Loucy (cell line): ENCODE data around the gene SLC16A10.

Source experiments
- H2AFZ ChIP-seq: fragments of 200-600 bp; sonication (generic); 2 replicates; pipeline ENCODE4 v1.6.0; 2016; ENCODE audit warnings: antibody characterized with exemption, mild to moderate bottlenecking, low read length, moderate library complexity
- H3F3A ChIP-seq: fragments of 200-600 bp; 2 replicates; pipeline ENCODE4 v1.6.0; 2016; ENCODE audit warnings: antibody characterized with exemption, low read depth, mild to moderate bottlenecking
- H3K27me3 ChIP-seq: fragments of 200-600 bp; sonication (generic); 2 replicates; pipeline ENCODE4 v1.6.1; 2014; ENCODE audit warnings: low read length, mild to moderate bottlenecking; ENCODE audit not compliant: insufficient read depth, poor library complexity, severe bottlenecking
- H3K36me3 ChIP-seq: fragments of 200-600 bp; sonication (generic); 2 replicates; pipeline ENCODE4 v1.6.1; 2016; ENCODE audit warnings: low read length; ENCODE audit not compliant: insufficient read depth
- H3K4me1 ChIP-seq: fragments of 200-600 bp; sonication (generic); 2 replicates; pipeline ENCODE4 v1.5.1; 2014; ENCODE audit warnings: low read length, mild to moderate bottlenecking; ENCODE audit not compliant: insufficient read depth, poor library complexity, severe bottlenecking
- H3K4me2 ChIP-seq: fragments of 200-600 bp; sonication (generic); 2 replicates; pipeline ENCODE4 v1.6.0; 2014; ENCODE audit warnings: antibody characterized with exemption, low read length, low read depth, mild to moderate bottlenecking; ENCODE audit not compliant: poor library complexity, severe bottlenecking
- H3K4me3 ChIP-seq: fragments of 200-600 bp; sonication (generic); 2 replicates; pipeline ENCODE4 v1.5.1; 2014; ENCODE audit warnings: low read length, mild to moderate bottlenecking, mixed read lengths; ENCODE audit not compliant: poor library complexity, severe bottlenecking
- H3K79me2 ChIP-seq: fragments of 200-600 bp; sonication (generic); 2 replicates; pipeline ENCODE4 v1.6.1; 2014; ENCODE audit warnings: low read length; ENCODE audit not compliant: insufficient read depth
- H3K9ac ChIP-seq: fragments of 200-600 bp; sonication (generic); 2 replicates; pipeline ENCODE4 v1.6.0; 2014; ENCODE audit warnings: mild to moderate bottlenecking, low read depth, low read length, moderate library complexity; ENCODE audit not compliant: poor library complexity, severe bottlenecking
- H3K9me2 ChIP-seq: fragments of 200-600 bp; sonication (generic); replicated peaks from 2 replicates; pipeline ENCODE4 v1.6.1; 2016; ENCODE audit warnings: low read depth, low read length, mixed read lengths
- H3K9me3 ChIP-seq: fragments of 200-600 bp; sonication (generic); 2 replicates; pipeline ENCODE4 v1.6.1; 2014; ENCODE audit warnings: mild to moderate bottlenecking, antibody characterized with exemption, low read length, low read depth; ENCODE audit not compliant: insufficient read depth
- H4K20me1 ChIP-seq: fragments of 200-600 bp; sonication (generic); 2 replicates; pipeline ENCODE4 v1.6.0; 2014; ENCODE audit warnings: antibody characterized with exemption, low read length, mild to moderate bottlenecking; ENCODE audit not compliant: insufficient read depth, poor library complexity, severe bottlenecking
- EZH2phosphoT487 ChIP-seq: fragments of 200-600 bp; IDR thresholded peaks from 2 replicates; pipeline ENCODE4 v1.6.1; 2018; ENCODE audit warnings: antibody characterized with exemption, mild to moderate bottlenecking, moderate library complexity, borderline replicate concordance
- TF ChIP-seq, protein P1 (sequence below): fragments of 200-600 bp; sonication (generic); conservative IDR thresholded peaks from 2 replicates; pipeline ENCODE4 v1.5.1; 2014; ENCODE audit warnings: mild to moderate bottlenecking, antibody characterized with exemption, low read length

The SLC16A10 gene

GRCh38 chr6:111172563-111172962 lies 85.3 kb downstream of the SLC16A10 start:
- Histone ChIP-seq H2AFZ (no peak overlapping the region), H3K4me2 (no peak overlapping the region), H3K9me2 (no peaks in the 10 kb centered on the region), H3F3A (no peaks in the 10 kb centered on the region; the same call in 1 of the 2 replicates), H3K79me2 (peaks cover 15% of the 10 kb centered on the region; the same call in 1 of the 2 replicates), H3K4me3 (no peak overlapping the region), H3K4me1 (peaks cover 36% of the 10 kb centered on the region), H3K9ac (no peak overlapping the region), H3K36me3 (peaks cover 7% of the 10 kb centered on the region; the same call in 1 of the 2 replicates), H4K20me1 (no peaks in the 10 kb centered on the region), H3K9me3 (no peaks in the 10 kb centered on the region), H3K27me3 (no peaks in the 10 kb centered on the region)
- TF ChIP-seq, protein P1, sequence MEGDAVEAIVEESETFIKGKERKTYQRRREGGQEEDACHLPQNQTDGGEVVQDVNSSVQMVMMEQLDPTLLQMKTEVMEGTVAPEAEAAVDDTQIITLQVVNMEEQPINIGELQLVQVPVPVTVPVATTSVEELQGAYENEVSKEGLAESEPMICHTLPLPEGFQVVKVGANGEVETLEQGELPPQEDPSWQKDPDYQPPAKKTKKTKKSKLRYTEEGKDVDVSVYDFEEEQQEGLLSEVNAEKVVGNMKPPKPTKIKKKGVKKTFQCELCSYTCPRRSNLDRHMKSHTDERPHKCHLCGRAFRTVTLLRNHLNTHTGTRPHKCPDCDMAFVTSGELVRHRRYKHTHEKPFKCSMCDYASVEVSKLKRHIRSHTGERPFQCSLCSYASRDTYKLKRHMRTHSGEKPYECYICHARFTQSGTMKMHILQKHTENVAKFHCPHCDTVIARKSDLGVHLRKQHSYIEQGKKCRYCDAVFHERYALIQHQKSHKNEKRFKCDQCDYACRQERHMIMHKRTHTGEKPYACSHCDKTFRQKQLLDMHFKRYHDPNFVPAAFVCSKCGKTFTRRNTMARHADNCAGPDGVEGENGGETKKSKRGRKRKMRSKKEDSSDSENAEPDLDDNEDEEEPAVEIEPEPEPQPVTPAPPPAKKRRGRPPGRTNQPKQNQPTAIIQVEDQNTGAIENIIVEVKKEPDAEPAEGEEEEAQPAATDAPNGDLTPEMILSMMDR: no peak
- TF ChIP-seq EZH2phosphoT487: no peak

- no peak for TF ChIP-seq EZH2phosphoT487
- TF ChIP-seq, protein P1: no peak
- H2AFZ ChIP-seq: no peak overlapping the region
- no peak overlapping the region for H3K4me2 ChIP-seq
- no peaks in the 10 kb centered on the region for H3K9me3 ChIP-seq
- no peak overlapping the region for H3K4me3 ChIP-seq
- H3K79me2 ChIP-seq: peaks cover 15% of the 10 kb centered on the region; the same call in 1 of the 2 replicates
- no peaks in the 10 kb centered on the region; the same call in 1 of the 2 replicates for H3F3A ChIP-seq
- no peak overlapping the region for H3K9ac ChIP-seq
- H3K9me2 ChIP-seq: no peaks in the 10 kb centered on the region
- H4K20me1 ChIP-seq: no peaks in the 10 kb centered on the region
- H3K36me3 ChIP-seq: peaks cover 15% of the 10 kb centered on the region; the same call in 1 of the 2 replicates
- no peaks in the 10 kb centered on the region for H3K27me3 ChIP-seq
- H3K4me1 ChIP-seq: peaks cover 36% of the 10 kb centered on the region
Observed at GRCh38 chr6:111173341-111173740, 86.0 kb downstream of the SLC16A10 start.

GRCh38 chr6:111173946-111174345 lies 86.6 kb downstream of the SLC16A10 start:
- TF ChIP-seq EZH2phosphoT487: no peak
- TF ChIP-seq, protein P1: no peak
- Histone ChIP-seq H3K27me3 (no peaks in the 10 kb centered on the region), H3K36me3 (peaks cover 21% of the 10 kb centered on the region; the same call in 1 of the 2 replicates), H4K20me1 (no peaks in the 10 kb centered on the region), H3K4me1 (peaks cover 31% of the 10 kb centered on the region), H3K79me2 (peaks cover 15% of the 10 kb centered on the region; the same call in 1 of the 2 replicates), H3K9me3 (no peaks in the 10 kb centered on the region), H3F3A (no peaks in the 10 kb centered on the region; the same call in 1 of the 2 replicates), H3K9ac (no peak overlapping the region), H2AFZ (no peak overlapping the region), H3K9me2 (no peaks in the 10 kb centered on the region), H3K4me2 (peak overlapping the region; percentile 20), H3K4me3 (no peak overlapping the region)
